NCI-H748 (cell line): ENCODE results near the gene SORBS1.
A peak's percentile ranks its signal among the peaks of the same experiment; 100 is the strongest.

Experiments used
- DNase-seq: peaks from one replicate; lab custom pipeline; 2025; ENCODE audit not compliant: unreplicated experiment; lab: John Stamatoyannopoulos, UW

SORBS1 gene

GRCh38 chr10:95277614-95278013 lies 283.6 kb downstream of the SORBS1 start:
- DNase-seq, result no peak

GRCh38 chr10:95277201-95277570 lies 284.0 kb downstream of the SORBS1 start:
- no peak for DNase-seq

GRCh38 chr10:95276367-95277200 lies 284.6 kb downstream of the SORBS1 start:
- no peak for DNase-seq

- no peak for DNase-seq
These were observed 285.3 kb downstream of the SORBS1 start for GRCh38 chr10:95275726-95276366.

GRCh38 chr10:95273393-95274312 lies 287.5 kb downstream of the SORBS1 start:
- no peak for DNase-seq

GRCh38 chr10:95268438-95268837 lies 292.7 kb downstream of the SORBS1 start:
- DNase-seq, result no peak

GRCh38 chr10:95267251-95267650 lies 293.9 kb downstream of the SORBS1 start:
- no peak for DNase-seq

GRCh38 chr10:95266674-95267095 lies 294.5 kb downstream of the SORBS1 start:
- peak; percentile 79 for DNase-seq

- no peak for DNase-seq
These were observed 295.6 kb downstream of the SORBS1 start for GRCh38 chr10:95265572-95265971.

- peak; percentile 23 for DNase-seq
These were observed 296.7 kb downstream of the SORBS1 start for GRCh38 chr10:95264227-95265051.

GRCh38 chr10:95263864-95264226 lies 297.3 kb downstream of the SORBS1 start:
- DNase-seq, result no peak

GRCh38 chr10:95262763-95263518 lies 298.2 kb downstream of the SORBS1 start:
- no peak for DNase-seq

GRCh38 chr10:95261926-95262325 lies 299.2 kb downstream of the SORBS1 start:
- DNase-seq, result no peak
